Suprapubic skin (tissue), 4 donors: ENCODE data around the gene ATP2C2.

Experiments used
- POLR2A ChIP-seq, 2 donors: fragments of 450-650 bp; IDR thresholded peaks; one replicate each; pipeline ENCODE4 v1.6.1; 2017; ENCODE audit warnings: antibody characterized with exemption in 2 of 2, mild to moderate bottlenecking in 2 of 2, moderate library complexity in 2 of 2
- POLR2AphosphoS5 ChIP-seq, 3 donors: sonication (generic); formaldehyde crosslinking; IDR thresholded peaks; one replicate each; pipeline ENCODE4 v1.6.1; 2017; ENCODE audit warnings: antibody characterized with exemption in 3 of 3
- TF ChIP-seq, protein P1 (sequence below), 2 donors: fragments of 200-600 bp in 1 of 2; fragments of 450-650 bp in 1 of 2; sonication (generic) in 1 of 2; IDR thresholded peaks; one replicate each; pipeline ENCODE4 v1.5.1; 2016 to 2019; ENCODE audit warnings: antibody characterized with exemption in 2 of 2, mild to moderate bottlenecking in 1 of 2, moderate library complexity in 1 of 2

DNA sequence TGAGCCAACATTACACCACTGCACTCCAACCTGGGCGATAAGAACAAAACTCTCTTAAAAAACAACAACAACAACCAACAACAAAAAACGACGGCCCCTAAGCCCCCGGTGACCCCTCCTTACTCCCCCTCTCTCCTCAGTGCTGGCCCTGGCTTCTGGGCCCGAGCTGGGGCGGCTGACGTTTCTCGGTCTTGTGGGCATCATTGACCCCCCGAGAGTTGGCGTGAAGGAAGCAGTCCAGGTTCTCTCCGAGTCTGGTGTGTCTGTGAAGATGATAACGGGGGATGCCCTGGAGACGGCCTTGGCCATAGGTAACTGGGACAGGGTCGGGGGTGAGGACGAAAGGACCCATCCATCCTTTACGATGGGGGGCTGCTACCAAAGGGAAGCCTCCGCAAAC is 83.4 kb downstream of the ATP2C2 start:
- TF ChIP-seq, protein P1, sequence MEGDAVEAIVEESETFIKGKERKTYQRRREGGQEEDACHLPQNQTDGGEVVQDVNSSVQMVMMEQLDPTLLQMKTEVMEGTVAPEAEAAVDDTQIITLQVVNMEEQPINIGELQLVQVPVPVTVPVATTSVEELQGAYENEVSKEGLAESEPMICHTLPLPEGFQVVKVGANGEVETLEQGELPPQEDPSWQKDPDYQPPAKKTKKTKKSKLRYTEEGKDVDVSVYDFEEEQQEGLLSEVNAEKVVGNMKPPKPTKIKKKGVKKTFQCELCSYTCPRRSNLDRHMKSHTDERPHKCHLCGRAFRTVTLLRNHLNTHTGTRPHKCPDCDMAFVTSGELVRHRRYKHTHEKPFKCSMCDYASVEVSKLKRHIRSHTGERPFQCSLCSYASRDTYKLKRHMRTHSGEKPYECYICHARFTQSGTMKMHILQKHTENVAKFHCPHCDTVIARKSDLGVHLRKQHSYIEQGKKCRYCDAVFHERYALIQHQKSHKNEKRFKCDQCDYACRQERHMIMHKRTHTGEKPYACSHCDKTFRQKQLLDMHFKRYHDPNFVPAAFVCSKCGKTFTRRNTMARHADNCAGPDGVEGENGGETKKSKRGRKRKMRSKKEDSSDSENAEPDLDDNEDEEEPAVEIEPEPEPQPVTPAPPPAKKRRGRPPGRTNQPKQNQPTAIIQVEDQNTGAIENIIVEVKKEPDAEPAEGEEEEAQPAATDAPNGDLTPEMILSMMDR (IDR thresholded peaks at IDR 0.05), result no peak
- TF ChIP-seq POLR2A (IDR thresholded peaks at IDR 0.05) (no peak), POLR2AphosphoS5 (IDR thresholded peaks at IDR 0.05) (no peak)
